PC-3 (cell line): ENCODE measurements around the gene FIGLA.

Experiments
- CTCF ChIP-seq: fragments of 300-600 bp; sonication (generic); conservative IDR thresholded peaks from 2 replicates; pipeline ENCODE4 v1.5.1; 2017; ENCODE audit warnings: antibody characterized with exemption, low read depth, mild to moderate bottlenecking, low read length
- EZH2 ChIP-seq: fragments of 300-600 bp; sonication (generic); IDR thresholded peaks from one replicate; pipeline ENCODE4 v1.6.1; 2017; ENCODE audit warnings: antibody characterized with exemption, mild to moderate bottlenecking, low read length; ENCODE audit not compliant: unreplicated experiment
- EZH2phosphoT487 ChIP-seq: fragments of 300-600 bp; sonication (generic); IDR thresholded peaks from 2 replicates; pipeline ENCODE4 v1.6.1; 2018; ENCODE audit warnings: mild to moderate bottlenecking, antibody characterized with exemption, low read length, borderline replicate concordance

- no peak for TF ChIP-seq CTCF
- TF ChIP-seq EZH2, result no peak
- TF ChIP-seq EZH2phosphoT487, result no peak
Observed at GRCh38 chr2:70775141-70775540, 15.3 kb downstream of the FIGLA start.
